HG02763 (cell line): Measurements from ENCODE around the gene GJA9.
A peak's percentile ranks its signal among the peaks of the same experiment; 100 is the strongest.
"Not testable (repeated sequence)": the region's sequence is repeated elsewhere in the genome, so short reads cannot be mapped to it uniquely, and the experiment has no call there.

Source experiments
- ATAC-seq: cut with Tn5 transposase; IDR thresholded peaks from one replicate; pipeline ENCODE4 v1.9.1; 2021; ENCODE audit warnings: mild to moderate bottlenecking, moderate library complexity; ENCODE audit not compliant: unreplicated experiment

GJA9 gene

DNA sequence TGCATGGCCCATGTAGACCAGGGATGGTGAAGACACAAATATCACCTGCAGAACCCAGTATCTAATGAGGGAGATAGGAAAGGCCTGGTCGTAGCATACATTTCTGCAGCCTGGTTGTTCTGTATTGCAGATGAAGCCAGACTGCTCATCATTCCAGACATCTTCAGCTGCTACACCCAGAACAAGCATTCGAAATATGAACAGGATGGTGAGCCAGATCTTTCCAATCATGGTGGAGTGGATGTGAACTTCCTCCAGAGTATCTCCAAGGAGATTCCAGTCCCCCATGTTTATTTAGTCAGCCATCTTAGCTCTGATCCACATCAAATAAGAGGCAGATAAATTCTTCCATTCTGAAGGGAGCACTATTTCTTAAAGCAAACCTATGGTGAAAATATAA lies 5.6 kb downstream of the GJA9 start:
- ATAC-seq, result no peak

DNA sequence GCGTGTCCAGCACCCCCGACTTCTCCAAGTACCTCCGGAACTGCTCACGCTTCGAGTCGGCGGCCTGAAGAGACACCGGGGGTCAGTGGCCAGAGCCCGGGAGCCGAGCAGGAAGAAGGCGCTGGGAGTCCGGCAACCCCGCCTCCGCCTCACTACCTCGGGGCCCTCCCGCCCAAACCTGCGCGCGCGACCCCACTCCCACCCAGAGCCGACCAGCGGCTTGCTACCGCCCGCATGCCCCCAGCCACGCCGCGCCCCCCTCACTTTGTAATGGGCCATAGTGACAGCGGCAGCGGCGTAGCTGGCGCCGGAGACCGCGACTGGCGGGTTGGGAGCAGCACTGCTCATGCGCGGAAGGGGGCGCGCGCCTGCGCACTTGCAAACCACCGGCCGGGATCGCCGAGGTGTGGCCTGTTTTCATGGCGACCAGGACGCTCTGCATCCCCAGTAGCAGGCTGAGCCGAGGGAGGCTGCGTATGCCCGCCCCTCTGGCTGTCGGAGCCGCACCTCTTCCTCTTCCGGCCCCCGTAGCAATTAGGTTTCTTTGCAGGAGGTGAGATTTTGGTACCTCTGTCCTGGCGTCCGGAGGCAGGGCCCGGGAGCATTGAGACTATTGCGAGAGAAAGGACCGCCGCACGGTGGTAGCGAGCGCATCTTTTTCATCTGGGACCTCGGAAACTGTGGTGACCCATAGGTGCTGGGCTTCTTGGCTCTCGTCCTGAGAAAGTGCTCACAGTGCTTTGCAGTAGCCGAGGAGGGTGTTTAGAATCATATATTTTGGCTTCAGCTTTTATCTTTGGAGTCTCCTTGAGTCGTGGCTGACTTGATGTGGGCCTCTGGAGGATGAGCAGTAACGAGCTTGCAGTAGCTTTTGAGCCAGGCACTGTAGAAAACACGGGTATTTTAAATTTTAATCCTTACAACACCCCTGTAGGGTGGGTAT lies 8.1 kb downstream of the GJA9 start, which contains the start of gene MYCBP:
MYCBP (minus strand) TSS at position 322 of the 943 bp plus-strand sequence; CDS start at position 279, 43 bp downstream.
- peak; percentile 97 for ATAC-seq

- ATAC-seq, result peak; percentile 14
These were observed 8.9 kb downstream of the GJA9 start for GRCh38 chr1:38872401-38873026.

- ATAC-seq, result no peak
These were observed 10.4 kb downstream of the GJA9 start for GRCh38 chr1:38870996-38871395.

DNA sequence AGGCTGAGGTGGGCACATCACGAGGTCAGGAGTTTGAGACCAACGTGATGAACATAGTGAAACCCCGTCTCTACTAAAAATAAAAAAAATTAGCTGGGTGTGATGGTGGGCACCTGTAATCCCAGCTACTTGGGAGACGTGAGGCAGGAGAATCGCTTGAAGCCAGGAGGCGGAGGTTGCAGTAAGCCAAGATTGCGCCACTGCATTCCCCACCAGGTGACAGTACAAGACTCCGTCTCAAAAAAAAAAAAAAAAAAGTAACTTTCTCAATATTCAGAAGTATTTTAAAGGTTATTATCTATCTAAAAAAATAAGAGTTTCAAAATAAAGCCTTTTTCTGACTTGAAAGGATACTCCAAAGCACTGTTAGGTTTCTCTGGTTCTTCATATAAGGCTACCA lies 14.2 kb downstream of the GJA9 start:
- ATAC-seq, result no peak

GRCh38 chr1:38865112-38865715 lies 16.2 kb downstream of the GJA9 start:
- ATAC-seq, result no peak

DNA sequence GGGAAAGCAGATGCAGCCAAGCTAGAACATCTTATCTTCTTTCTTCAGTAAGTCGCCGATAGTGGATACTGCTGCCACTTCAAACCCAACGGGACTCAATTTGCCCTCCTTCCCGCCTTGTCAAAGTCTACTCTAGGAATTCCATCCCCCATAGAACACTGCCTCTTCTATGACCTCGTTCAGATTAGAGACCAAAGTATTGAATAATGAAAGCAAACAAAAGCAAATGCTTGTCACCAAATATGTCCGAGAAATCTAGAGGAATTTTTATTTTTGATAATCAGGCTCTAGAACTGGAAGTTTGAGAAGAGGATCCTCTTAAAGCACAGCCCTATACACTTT lies 21.0 kb downstream of the GJA9 start:
- ATAC-seq, result no peak

GRCh38 chr1:38859561-38860453 lies 21.6 kb downstream of the GJA9 start, which contains the start of gene RRAGC:
Gene RRAGC, minus strand, starts transcription at chr1:38859772. Its CDS starts 126 bp downstream, at chr1:38859646.
- ATAC-seq, result peak; percentile 93

DNA sequence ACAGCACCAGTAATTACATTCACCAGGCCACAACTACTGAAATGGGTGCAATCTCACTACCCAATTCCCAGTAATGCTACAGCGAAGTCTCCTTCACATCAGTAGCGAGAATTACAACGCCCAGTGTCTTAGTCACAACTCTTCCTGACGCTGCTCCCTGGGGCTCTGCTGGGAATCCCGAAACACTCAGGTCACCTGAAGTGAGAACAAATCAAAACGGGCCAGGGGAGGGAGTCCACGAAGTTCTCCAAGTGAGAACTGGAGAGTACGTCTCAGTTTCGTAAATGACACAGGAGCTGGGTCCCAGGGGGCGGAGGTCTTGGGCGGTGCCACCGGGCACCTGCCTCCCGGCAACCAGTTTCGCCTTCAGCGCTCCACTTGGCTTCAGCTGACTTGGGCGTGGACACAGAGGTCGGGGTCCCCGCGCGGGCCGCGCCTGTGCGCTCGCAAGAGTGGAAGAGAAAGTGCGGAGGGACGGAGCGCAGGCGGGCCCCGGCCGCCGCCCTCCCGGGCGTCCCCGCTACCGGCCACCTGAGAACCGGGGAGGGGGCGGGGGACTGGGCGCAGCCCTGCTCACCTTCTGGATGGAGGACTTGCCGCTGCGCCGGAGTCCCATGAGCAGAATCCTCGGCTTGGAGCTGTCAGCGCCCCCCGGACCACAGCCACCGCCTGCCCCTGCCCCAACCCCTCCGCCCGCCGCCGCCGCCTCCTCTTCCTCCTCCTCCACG lies 22.4 kb downstream of the GJA9 start:
- ATAC-seq, result peak; percentile 23

DNA sequence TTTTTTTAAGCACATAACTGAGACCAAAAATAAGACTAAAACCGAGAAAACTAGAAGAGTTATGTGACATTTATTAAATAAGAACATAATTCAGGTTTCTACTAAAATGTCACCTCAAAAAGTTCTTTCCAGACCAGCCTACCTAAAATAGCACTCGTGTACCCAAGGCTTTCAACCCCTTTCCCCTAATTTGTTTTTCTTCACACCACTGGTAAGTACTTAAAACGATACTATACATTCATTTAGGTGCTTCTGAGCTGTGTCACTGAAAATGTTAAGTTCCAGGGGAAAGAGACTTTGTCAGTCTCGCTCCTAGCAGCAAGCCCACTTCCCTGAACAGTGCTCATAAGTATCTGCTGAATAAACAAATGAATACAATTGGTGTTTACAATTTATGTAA lies 28.6 kb downstream of the GJA9 start:
- ATAC-seq, result no peak

DNA sequence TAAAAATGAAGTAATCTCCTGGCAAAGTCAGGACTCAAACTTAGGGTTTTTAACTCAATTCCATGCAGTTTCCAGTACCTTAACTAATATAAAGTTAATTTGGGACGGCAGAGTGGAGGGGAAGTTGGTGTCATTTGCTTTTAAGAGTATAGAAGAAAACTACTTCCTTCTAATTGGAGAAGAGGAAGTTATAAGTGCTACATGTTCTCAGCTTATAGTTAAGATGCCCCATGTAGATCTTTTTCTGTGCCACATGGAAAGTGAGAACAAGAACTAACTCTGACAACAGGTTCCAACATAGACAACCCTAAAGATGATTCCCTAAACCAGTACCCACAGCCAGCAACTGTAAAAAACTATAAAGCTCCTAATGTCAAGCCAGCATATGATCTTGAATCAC lies 33.3 kb downstream of the GJA9 start:
- ATAC-seq, result no peak

GRCh38 chr1:38846210-38846609 lies 35.2 kb downstream of the GJA9 start:
- no peak for ATAC-seq

GRCh38 chr1:38845088-38845487 lies 36.3 kb downstream of the GJA9 start:
- not testable (repeated sequence) for ATAC-seq

DNA sequence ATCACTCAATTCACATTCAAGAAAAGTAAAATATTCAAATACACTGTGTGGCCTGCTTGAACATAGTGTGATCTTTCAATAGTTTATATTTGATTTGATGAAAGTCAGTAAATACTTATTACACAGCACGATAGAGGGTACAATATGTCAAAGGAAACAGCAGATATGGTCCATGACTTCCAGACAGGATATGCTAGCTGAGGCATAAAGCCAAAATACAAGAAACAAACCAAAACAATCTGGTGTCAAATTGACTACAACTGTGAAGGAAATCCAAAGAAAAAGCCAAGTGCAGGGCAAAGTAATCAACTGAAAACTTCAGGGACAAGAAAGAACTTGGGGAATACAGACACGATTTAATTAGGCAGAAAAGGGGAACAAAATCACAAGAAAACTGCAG lies 41.1 kb downstream of the GJA9 start:
- no peak for ATAC-seq

DNA sequence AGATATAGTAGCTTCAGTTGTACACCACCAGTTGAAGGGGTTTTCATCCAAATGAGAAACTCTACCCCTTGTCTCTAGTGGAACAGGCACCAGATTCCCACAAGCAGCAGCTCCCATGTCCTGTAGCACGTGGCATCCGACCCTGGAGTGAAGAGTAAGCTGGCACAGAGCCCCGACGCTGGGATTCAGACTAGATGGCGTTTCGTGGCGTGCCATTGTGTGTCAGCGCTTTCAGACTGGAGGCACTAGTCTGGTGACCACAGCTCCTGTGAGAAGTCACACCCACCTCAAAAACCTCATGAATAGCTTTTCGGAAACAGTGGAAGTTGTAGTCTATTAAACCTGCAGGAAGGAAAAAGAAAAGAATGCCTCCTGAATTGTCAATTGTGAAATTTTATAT lies 42.0 kb downstream of the GJA9 start:
- no peak for ATAC-seq

GRCh38 chr1:38836316-38836715 lies 45.1 kb downstream of the GJA9 start:
- ATAC-seq, result not testable (repeated sequence)

DNA sequence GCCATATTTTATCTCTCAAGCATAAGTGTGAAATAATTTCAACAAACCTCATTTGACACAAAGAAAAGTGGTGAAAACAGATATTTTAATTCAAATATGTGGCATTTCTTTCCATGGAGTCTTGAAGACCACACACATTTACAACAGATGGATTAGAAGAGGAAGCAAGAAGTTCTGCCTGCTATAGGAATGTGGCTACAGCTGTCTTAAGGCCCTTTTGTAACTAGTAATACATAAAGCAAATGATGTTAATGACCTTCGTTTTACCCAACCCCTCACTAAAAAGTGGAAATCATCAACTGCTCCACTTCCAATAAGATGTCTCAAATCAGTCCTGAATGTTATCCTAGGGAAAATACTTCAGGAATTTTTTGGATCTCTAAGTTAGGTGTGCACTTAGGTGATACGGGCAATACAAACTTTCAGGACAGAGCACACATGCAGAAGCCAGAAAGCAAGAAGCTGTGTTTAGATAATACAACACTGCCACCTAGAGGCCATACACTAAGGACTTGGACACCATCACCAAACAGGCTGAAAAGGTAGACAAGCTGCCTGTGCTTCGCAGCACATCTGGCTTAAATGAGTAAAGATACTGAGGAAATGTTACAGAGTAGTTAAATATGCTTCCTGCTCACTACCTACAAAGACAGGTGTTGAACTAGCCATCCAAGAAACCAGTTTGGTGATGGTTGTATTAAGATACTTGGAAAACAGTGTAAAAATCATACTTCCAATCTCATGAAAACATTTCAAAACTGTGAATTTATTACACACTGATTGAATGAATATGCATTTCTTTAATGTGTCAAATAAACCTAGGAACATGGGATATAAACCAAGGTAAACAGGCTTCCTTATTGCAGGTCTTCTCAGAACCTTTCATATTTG lies 46.2 kb downstream of the GJA9 start:
- no peak for ATAC-seq

DNA sequence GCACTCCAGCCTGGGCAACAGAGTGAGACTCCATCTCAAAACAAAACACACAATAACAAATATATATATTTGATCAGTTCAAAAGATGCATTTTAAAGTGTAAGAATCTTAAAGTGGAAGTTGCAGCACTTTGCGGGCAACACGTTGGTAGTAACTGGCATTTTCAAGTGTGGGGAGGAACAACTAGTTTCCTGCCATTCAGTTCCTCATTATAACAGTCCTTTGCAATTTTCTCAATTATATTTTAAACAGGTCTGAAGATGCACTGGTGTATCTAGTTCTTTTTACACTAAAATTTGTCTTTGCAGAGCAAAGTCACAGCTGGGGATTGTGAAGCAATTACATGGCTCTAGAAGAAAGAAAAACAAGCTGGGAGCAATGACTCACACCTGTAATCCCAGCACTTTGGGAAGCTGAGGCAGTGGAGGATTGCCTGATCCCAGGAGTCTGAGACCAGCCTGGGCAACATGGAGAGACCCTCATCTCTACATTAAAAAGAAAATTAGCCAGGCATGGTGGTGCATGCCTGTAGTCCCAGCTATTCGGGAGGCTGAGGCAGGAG lies 47.1 kb downstream of the GJA9 start:
- ATAC-seq, result no peak

- ATAC-seq, result no peak
These were observed 48.2 kb downstream of the GJA9 start for GRCh38 chr1:38833146-38833545.
